Activated CD8-positive, alpha-beta memory T cell treated with anti-CD3 and anti-CD28 coated beads, Interleukin-2, amount 10 ng/mL, durations not matched to agents 7 days and 5 days (primary cell): ENCODE results near the gene PPP1R3E. TPM values are rescaled to one million over a fixed set of nuclear protein-coding genes. Genes with fewer than 3 reads are reported as not detected.

Experiments
- ATAC-seq: fragments of 150-1000 bp; cut with Tn5 transposase; one replicate; pipeline ENCODE4 v1.10.0; 2021; ENCODE audit warnings: moderate library complexity
- CTCF ChIA-PET: fragments of 350-600 bp; sonication (Branson Sonifier 250); formaldehyde crosslinking; loops from one replicate; lab custom pipeline; 2021; ENCODE audit warnings: antibody characterized with exemption; lab: Charles Lee
- DNase-seq: peaks from one replicate; pipeline ENCODE4 v3.0.0-alpha.2; 2020
- H3K27ac Mint-ChIP-seq: one replicate; pipeline ENCODE4 v1.8.0; 2021; ENCODE audit warnings: mild to moderate bottlenecking, mixed read lengths
- H3K27me3 Mint-ChIP-seq: one replicate; pipeline ENCODE4 v1.8.0; 2021; ENCODE audit warnings: mixed read lengths
- H3K36me3 Mint-ChIP-seq: one replicate; pipeline ENCODE4 v1.8.0; 2021; ENCODE audit warnings: mild to moderate bottlenecking, mixed read lengths
- H3K4me1 Mint-ChIP-seq: one replicate; pipeline ENCODE4 v1.8.0; 2021; ENCODE audit warnings: mixed read lengths
- H3K4me3 Mint-ChIP-seq: one replicate; pipeline ENCODE4 v1.8.0; 2021; ENCODE audit warnings: mild to moderate bottlenecking, moderate library complexity, mixed read lengths
- H3K9me3 Mint-ChIP-seq: one replicate; pipeline ENCODE4 v1.8.0; 2022; ENCODE audit warnings: low read depth, mixed read lengths
- total RNA-seq, 2 experiments: library from RNA; stranded (reverse); gene quantifications; one replicate each; pipeline ENCODE4 v1.2.3, GENCODE V29; 2021

PPP1R3E gene
- total RNA-seq, 2 experiments from 2014 or later, result 22.0 to 27.4 TPM

DNA sequence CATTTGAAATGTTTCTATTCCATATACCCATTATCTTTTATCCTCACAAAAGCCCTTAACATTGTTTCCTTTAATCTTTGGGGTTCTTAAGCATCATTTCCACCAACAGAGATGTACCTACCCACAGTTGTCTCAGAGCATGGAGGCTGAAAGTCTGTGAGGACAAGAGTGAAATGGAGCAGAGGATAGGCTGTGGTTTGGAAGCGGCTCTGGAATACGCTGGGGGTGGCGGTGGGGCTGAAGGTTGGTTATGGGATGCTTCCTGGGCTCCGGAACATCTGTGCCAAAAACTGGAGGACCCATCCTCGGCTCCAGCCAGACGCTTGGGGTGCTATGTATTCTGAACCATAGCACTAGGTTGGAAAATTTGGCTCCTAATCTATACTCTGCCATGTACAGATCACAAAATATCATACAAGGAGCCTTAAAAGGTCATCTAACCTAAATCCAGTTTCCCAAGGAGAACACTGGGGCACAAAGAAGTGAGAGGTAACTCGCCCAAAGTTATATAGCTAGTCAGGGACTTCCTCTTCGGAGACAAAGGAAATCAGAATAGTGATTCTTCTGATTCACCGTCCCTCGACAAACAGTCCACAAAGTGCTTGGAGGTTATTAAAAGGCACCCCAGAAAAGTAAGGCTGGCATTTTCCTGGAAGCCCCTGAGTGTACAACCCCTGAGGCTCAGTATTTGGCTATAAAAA lies 2.5 kb downstream of the PPP1R3E start:
- Mint-ChIP-seq H3K27me3 (peaks cover 5% of the 10 kb centered on the region), H3K4me1 (peaks cover 21% of the 10 kb centered on the region), H3K36me3 (peaks cover 21% of the 10 kb centered on the region), H3K27ac (peak overlapping the region; percentile 92), H3K4me3 (peak overlapping the region; percentile 96), H3K9me3 (no peaks in the 10 kb centered on the region)
- ATAC-seq (no peak), DNase-seq (peak; percentile 39)
- CTCF ChIA-PET, result interaction anchor here (0.6 to 8.9 kb wide), 12 partner anchors 8 to 267 kb away, joined by 3 to 119 read pairs (median 4); partner anchors contain the start of genes AP1G2, CEBPE, HOMEZ and PABPN1

DNA sequence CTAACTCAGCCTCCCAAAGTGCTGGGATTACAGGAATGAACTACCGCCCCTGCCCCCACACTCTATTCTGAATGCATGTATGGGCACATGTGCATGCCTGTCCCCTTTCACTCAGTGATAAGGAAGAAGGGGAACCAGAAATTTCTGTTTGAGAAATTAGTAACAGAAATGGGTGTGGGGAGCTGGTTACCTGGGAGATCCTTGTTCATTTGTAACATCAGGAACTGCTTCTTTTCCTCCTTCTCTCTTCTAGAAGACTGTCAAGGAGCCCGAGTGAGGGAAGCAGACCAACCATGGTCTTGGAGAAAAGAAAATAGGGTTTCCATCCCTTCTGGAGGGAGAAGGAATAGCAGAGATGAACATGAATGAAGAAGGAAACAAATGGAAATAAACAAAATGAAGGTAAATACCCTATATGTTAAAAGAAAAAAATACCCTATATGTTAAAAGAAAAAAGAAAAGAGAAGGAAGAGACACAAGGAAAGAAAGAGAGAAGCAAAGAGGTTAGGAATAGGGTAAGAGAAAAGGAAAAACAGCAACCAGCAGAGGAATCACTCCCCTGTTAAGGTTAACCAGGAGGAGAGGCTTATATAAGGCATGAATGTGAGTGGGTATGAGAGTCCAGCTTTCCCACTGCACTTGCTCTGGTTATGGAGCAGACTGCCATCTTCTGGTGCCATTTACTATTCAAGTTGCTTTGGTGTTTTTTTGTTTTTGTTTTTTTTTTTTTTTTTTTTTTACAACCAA lies 3.3 kb downstream of the PPP1R3E start:
- Mint-ChIP-seq H3K27me3 (no peaks in the 10 kb centered on the region), H3K4me3 (peak overlapping the region; percentile 96), H3K36me3 (peaks cover 23% of the 10 kb centered on the region), H3K27ac (no peak overlapping the region), H3K9me3 (no peaks in the 10 kb centered on the region), H3K4me1 (peaks cover 26% of the 10 kb centered on the region)
- peak; percentile 40 for DNase-seq
- CTCF ChIA-PET, result interaction anchor here (0.6 to 8.9 kb wide), 8 partner anchors 10 to 268 kb away, joined by 3 to 119 read pairs (median 4); partner anchors contain the start of genes AP1G2, CEBPE, HOMEZ and PABPN1
- no peak for ATAC-seq

DNA sequence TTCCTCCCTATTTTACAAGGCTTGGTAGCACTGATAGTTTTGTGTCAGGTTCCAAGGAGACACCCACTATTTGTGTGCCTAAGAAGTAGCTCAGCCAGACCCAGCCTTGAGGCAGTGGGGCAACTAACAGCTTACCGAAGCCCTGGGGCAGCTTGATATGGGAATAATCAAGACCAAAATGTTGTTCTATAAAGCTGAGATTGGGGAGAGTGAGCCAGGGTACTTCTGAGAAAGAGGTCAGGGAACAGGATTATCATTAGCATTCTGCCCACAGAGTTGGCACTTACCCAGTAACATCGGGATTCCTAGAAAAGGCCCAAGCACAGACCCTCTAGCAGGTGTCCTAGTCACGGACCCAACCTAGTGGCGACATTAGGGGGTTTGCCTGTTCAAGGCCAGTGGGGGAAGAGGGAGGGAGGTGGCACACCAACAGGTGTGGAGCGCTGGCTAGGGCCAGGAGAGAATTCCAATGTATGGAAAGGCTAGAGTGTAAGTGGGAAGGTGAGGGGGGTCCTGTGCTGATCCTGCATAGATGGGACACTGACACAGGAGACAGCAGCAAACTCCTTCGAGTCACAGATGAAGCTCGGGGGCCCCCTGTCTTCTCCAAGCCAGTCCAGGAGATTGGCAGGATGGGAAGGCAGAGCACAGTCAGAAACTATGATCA lies 4.9 kb downstream of the PPP1R3E start:
- Mint-ChIP-seq H3K27me3 (no peaks in the 10 kb centered on the region), H3K9me3 (no peaks in the 10 kb centered on the region), H3K36me3 (peaks cover 23% of the 10 kb centered on the region), H3K4me3 (no peak overlapping the region), H3K4me1 (peaks cover 26% of the 10 kb centered on the region), H3K27ac (no peak overlapping the region)
- ATAC-seq (no peak), DNase-seq (peak; percentile 21)
- CTCF ChIA-PET, result interaction anchor here (1.3 to 9.6 kb wide), 5 partner anchors 10 to 229 kb away, joined by 3 to 119 read pairs (median 6); partner anchors contain the start of genes HOMEZ and PABPN1

DNA sequence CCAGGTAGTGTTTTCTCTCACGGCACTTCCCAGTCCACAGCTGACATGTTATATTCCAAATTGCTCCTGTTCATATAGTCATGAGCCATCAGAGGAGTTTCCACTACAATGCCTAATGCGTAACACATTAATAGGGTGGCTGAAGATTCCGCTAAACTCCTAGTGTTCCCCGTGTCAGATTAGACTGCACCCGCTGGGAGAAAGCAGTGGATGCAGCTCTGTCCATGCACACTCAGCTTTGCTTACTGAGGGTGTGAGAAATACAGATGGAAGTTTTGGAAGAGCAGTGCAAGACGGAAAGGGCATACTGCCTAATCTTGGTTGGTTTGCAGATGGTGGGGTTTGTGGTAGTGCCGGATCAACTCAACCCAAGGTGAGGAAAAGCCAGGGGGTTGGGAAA lies 5.6 kb downstream of the PPP1R3E start:
- Mint-ChIP-seq H3K36me3 (peaks cover 21% of the 10 kb centered on the region), H3K27ac (no peak overlapping the region), H3K27me3 (no peaks in the 10 kb centered on the region), H3K4me3 (no peak overlapping the region), H3K4me1 (peaks cover 26% of the 10 kb centered on the region), H3K9me3 (no peaks in the 10 kb centered on the region)
- DNase-seq, result peak; percentile 33
- CTCF ChIA-PET, result interaction anchor here (0.6 to 9.6 kb wide), 7 partner anchors 9 to 408 kb away, joined by 3 to 51 read pairs (median 5); partner anchors contain the start of gene HOMEZ
- no peak for ATAC-seq

DNA sequence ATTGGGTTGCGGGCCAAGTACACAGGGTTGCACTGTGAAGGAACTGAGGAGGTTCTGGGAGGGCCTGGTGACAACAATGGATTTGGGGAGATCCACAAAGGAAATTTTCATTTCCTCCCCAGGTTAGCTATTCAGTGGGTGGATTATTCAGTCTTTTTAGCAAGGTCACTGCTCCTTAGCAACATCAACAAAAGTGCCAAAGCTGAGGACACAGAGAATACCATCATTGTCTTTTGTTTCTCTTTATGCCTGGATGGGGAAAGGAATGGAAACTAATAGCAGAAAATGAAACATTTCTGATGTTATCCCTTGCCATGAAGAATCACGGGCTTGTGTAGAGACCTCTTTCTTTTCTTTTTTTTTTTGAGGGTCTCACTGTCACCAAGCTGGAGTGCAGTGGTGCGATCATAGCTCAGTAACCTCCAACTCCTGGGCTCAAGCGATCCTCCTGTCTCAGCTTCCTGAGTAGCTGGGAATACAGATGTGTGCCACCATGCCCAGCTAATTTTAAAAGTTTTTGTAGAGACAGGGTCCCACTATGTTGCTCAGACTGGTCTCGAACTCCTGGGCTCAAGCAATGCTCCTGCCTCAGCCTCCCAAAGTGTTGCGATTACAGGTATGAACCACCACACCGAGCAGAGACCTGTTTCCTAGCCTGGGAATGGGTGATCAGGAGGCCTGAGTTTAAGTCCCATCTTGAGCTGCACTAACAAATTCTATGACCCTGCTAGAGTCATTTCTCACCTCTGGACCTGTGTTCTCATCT lies 6.5 kb downstream of the PPP1R3E start:
- Mint-ChIP-seq H3K36me3 (peaks cover 21% of the 10 kb centered on the region), H3K27ac (no peak overlapping the region), H3K9me3 (no peaks in the 10 kb centered on the region), H3K4me1 (peaks cover 26% of the 10 kb centered on the region), H3K27me3 (no peaks in the 10 kb centered on the region), H3K4me3 (no peak overlapping the region)
- CTCF ChIA-PET, result interaction anchor here (0.9 to 9.6 kb wide), 8 partner anchors 8 to 228 kb away, joined by 3 to 51 read pairs (median 4); partner anchors contain the start of gene HOMEZ
- no peak for ATAC-seq
- DNase-seq, result no peak

DNA sequence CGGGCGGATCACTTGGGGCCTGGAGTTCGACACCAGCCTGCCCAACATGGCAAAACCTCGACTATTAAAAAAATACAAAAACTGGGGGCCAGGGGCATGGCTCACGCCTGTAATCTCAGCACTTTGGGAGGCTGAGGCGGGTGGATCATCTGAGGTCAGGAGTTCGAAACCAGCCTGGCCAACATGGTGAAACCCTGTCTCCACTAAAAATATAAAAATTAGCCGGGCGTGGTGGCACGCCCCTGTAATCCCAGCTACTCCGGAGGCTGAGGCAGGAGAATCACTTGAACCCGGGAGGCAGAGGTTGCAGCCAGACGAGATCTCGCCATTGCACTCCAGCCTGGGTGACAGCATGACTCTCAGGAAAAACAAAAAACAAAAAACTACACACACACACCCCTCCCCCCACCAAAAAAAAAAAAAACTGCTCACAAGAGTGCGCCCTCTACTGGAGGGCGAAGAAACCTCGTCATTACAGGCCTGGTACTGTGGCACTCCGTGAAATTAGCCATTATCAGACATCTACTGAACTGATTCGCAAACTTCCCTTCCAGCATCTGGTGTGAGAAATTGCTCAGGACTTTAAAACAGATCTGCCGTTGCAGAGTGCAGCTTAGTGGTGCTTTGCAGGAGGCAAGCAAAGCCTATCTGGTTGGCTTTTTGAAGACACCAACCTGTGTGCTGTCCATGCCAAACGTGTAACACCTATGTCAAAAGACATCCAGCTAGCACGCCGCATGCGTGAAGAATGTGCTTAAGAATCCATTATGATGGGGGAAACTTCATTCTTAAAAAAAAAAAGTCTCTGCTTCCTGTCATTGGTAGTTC lies 7.7 kb downstream of the PPP1R3E start:
- no peak overlapping the region for H3K4me3 Mint-ChIP-seq
- H3K36me3 Mint-ChIP-seq, result peaks cover 21% of the 10 kb centered on the region
- H3K9me3 Mint-ChIP-seq, result no peaks in the 10 kb centered on the region
- H3K27ac Mint-ChIP-seq, result peak overlapping the region; percentile 57
- peak; percentile 83 for ATAC-seq
- no peaks in the 10 kb centered on the region for H3K27me3 Mint-ChIP-seq
- DNase-seq, result peak; percentile 65
- H3K4me1 Mint-ChIP-seq, result peaks cover 18% of the 10 kb centered on the region
- CTCF ChIA-PET, result interaction anchor here (0.7 to 9.6 kb wide), 12 partner anchors 9 to 226 kb away, joined by 3 to 51 read pairs (median 4); partner anchors contain the start of genes ACIN1, HOMEZ and PABPN1

DNA sequence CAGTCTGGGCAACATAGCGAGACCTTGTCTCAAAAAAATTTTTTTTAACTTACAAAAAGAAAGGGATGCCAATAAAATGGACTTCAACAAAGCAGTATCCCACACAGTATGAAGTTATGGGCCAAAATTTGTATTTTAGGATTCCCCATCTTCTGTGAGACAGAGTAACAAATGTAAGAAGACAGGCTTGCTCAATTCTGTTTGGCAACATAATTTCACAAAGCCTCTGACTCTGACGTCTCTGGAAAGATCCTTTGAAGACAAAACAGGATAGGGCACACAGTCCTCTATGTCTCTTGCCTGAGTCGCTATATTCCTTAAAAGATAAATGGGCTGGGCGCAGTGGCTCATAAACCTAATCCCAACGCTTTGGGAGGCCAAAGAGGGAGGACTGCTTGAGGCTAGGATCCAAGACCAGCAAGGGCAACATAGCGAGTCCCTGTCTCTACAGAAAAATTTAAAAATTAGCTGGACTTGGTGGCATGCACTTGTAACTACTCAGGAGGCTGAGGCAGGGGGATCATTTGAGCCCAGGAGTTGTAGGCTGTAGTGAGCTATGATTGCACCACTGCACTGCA lies 15.7 kb downstream of the PPP1R3E start:
- DNase-seq (no peak), ATAC-seq (no peak)
- Mint-ChIP-seq H3K27me3 (no peaks in the 10 kb centered on the region), H3K36me3 (peaks cover 2% of the 10 kb centered on the region), H3K4me1 (peaks cover 19% of the 10 kb centered on the region), H3K9me3 (no peaks in the 10 kb centered on the region), H3K4me3 (peak overlapping the region; percentile 86), H3K27ac (peak overlapping the region; percentile 83)
- CTCF ChIA-PET, result interaction anchor here (1.2 to 3.6 kb wide), 11 partner anchors 8 to 229 kb away, joined by 3 to 26 read pairs (median 6); partner anchors contain the start of genes PABPN1 and PPP1R3E

DNA sequence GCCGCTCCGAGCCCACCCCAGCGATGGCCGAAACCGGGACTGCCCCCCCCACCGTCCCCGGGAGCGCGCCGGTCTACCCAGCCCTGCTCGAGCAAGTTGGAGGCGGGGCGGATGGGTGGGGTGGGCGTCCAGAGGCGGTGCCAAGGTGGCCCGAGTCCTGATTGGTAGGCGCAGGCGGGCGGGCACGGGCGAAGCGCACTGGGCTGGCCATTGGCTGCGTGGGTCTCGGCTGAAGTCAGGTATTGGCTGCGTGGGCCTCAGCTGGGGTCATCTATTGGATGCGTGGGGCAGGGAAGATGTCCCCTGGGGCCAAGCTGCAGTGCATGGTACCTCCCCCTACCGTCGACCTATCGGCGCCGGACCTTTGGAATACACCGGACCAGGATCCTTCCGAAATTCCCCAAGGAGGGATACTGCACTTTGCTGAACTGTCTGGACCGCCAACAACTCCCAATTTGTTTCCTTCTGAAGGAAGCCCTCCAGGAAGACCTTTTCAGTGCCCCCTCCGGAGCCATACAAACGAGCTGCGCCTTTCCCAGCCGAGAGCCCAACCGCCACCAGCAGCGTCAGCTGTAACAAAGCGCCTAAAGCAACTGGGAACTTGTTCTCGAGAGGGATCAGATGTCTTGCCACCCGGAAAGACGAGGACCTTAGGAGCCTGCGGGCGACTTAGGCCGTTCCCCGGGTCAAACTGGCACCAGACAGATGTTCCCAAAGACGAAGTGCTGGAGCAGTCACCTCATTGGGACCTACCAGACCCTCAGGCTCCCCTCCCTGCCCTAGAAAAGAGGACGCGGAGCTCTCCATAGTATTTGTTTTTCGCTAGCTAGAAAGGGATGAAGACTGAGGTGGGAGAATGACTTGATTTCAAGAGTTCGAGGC lies 16.4 kb downstream of the PPP1R3E start, which contains the start of gene HOMEZ:
Gene HOMEZ, minus strand, starts transcription at position 113 of the 882 bp plus-strand sequence. CDS start 180 bp downstream, outside the sequence.
- peak; percentile 99 for ATAC-seq
- H3K4me1 Mint-ChIP-seq, result peaks cover 19% of the 10 kb centered on the region

DNA sequence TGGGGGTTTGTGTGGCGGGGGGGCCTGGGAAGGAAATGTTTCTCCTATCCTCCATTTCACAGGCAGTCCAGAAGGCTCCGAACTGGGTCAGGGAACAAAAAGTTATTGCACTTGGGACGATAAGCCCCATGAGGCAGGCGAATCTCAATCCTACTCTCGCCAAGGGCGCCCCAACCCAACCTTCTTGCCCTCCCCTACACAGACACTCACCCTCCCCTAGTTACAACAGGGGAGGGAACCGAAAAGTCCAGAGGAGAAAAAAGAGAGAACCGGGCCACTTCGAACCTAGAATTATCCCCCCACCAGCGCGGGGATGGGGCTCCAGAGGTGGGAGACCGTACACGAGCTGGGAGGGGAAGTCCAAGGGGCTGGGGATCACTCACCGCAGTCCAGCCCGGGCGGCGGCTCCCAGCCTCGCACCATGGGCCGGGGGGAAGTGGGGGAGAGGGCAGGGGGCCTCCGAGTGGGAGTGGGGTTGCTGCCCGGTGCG lies 17.1 kb downstream of the PPP1R3E start:
- CTCF ChIA-PET, result interaction anchor here (0.8 to 4.2 kb wide), 10 partner anchors 9 to 208 kb away, joined by 3 to 26 read pairs (median 8); partner anchors contain the start of genes PABPN1 and PPP1R3E
- DNase-seq, result no peak
- ATAC-seq, result peak; percentile 10
- peaks cover 19% of the 10 kb centered on the region for H3K4me1 Mint-ChIP-seq
- H3K27ac Mint-ChIP-seq, result peak overlapping the region; percentile 88
- peak overlapping the region; percentile 86 for H3K4me3 Mint-ChIP-seq
- no peaks in the 10 kb centered on the region for H3K27me3 Mint-ChIP-seq
- peaks cover 2% of the 10 kb centered on the region for H3K36me3 Mint-ChIP-seq
- no peaks in the 10 kb centered on the region for H3K9me3 Mint-ChIP-seq

More for the DNA sequence above, 16.4 kb downstream of the PPP1R3E start, which contains the start of gene HOMEZ:
- Mint-ChIP-seq H3K27me3 (no peaks in the 10 kb centered on the region), H3K9me3 (no peaks in the 10 kb centered on the region), H3K27ac (peak within 1 kb of the TSS; percentile 88), H3K36me3 (peaks cover 2% of the 10 kb centered on the region), H3K4me3 (peak within 1 kb of the TSS; percentile 86)
- CTCF ChIA-PET, result interaction anchor here (0.7 to 3.6 kb wide), 13 partner anchors 8 to 273 kb away, joined by 3 to 26 read pairs (median 5); partner anchors contain the start of genes PABPN1 and PPP1R3E
- DNase-seq, result peak; percentile 99
